Panc1 (cell line): Measurements from ENCODE around the gene ACADSB. TPM values are rescaled to one million over a fixed set of nuclear protein-coding genes. Genes with fewer than 3 reads are reported as not detected.

ENCODE experiments used
- ATAC-seq: fragments of 200-7000 bp; cut with Tn5 transposase; 2 replicates; pipeline ENCODE4 v1.9.1; 2020; ENCODE audit warnings: mild to moderate bottlenecking, moderate library complexity
- BruUV-seq: library from RNA; stranded (reverse); fragments of 400-500 nt; replicated peaks from 2 replicates; lab custom pipeline; 2021; lab: Mats Ljungman, UMichigan
- CTCF ChIA-PET: fragments of 300-600 bp; sonication (Branson Sonifier 250); formaldehyde crosslinking; loops from one replicate; lab custom pipeline; 2022; ENCODE audit warnings: antibody characterized with exemption; lab: Charles Lee
- POLR2A ChIA-PET: fragments of 300-600 bp; sonication (Branson Sonifier 250); formaldehyde crosslinking; loops from one replicate; lab custom pipeline; 2022; ENCODE audit warnings: antibody characterized with exemption; lab: Charles Lee
- DNase-seq: peaks from one replicate; pipeline ENCODE4 v3.0.0-alpha.2; 2010; ENCODE audit warnings: low read depth, low spot score
- H3K27ac ChIP-seq: 2 replicates; pipeline ENCODE4 v1.5.1; 2011; ENCODE audit warnings: mild to moderate bottlenecking, low read length, inconsistent platforms
- H3K27me3 ChIP-seq: fragments of 200-500 bp; sonication (Bioruptor generic); 2 replicates; pipeline ENCODE4 v1.6.0; 2014; ENCODE audit warnings: low read length, inconsistent platforms; ENCODE audit not compliant: control insufficient read depth, insufficient read depth
- H3K36me3 ChIP-seq: fragments of 200-500 bp; sonication (Bioruptor generic); 2 replicates; pipeline ENCODE4 v1.5.1; 2014; ENCODE audit warnings: inconsistent platforms, mild to moderate bottlenecking, low read length, moderate library complexity; ENCODE audit not compliant: control insufficient read depth, insufficient read depth
- H3K4me1 ChIP-seq: 2 replicates; pipeline ENCODE4 v1.5.1; 2011; ENCODE audit warnings: inconsistent platforms, mild to moderate bottlenecking, low read length, moderate library complexity; ENCODE audit not compliant: control insufficient read depth, insufficient read depth
- H3K4me3 ChIP-seq, 2 experiments: 2 replicates each; pipeline ENCODE4 v1.5.1; 2011 to 2012; ENCODE audit warnings: low read depth in 2 of 2, low read length in 2 of 2, mild to moderate bottlenecking in 2 of 2, inconsistent platforms in 1 of 2, moderate library complexity in 1 of 2
- H3K9me3 ChIP-seq: fragments of 200-500 bp; sonication (Bioruptor generic); 2 replicates; pipeline ENCODE4 v1.5.1; 2014; ENCODE audit warnings: low read depth, mild to moderate bottlenecking, inconsistent platforms, low read length, moderate library complexity; ENCODE audit not compliant: control insufficient read depth, insufficient read depth
- CTCF ChIP-seq: fragments of 450-650 bp; IDR thresholded peaks from 2 replicates; pipeline ENCODE4 v1.5.1; 2017; ENCODE audit warnings: mild to moderate bottlenecking
- POLR2AphosphoS5 ChIP-seq: IDR thresholded peaks from 2 replicates; pipeline ENCODE4 v1.6.1; 2012; ENCODE audit warnings: mild to moderate bottlenecking, low read depth, low read length, moderate library complexity
- REST ChIP-seq, 2 experiments: IDR thresholded peaks; 2 replicates each; pipeline ENCODE4 v1.6.1; 2011 to 2012; ENCODE audit warnings: low read depth in 2 of 2, control low read depth in 1 of 2, low read length in 1 of 2, mild to moderate bottlenecking in 1 of 2, moderate library complexity in 1 of 2; ENCODE audit not compliant: insufficient read depth in 1 of 2
- SIN3A ChIP-seq: IDR thresholded peaks from 2 replicates; pipeline ENCODE4 v1.6.1; 2012; ENCODE audit warnings: low read depth, mild to moderate bottlenecking, low read length, moderate library complexity, borderline replicate concordance; ENCODE audit not compliant: insufficient read depth
- TCF7L2 ChIP-seq: IDR thresholded peaks from 2 replicates; pipeline ENCODE4 v1.6.1; 2011; ENCODE audit warnings: mild to moderate bottlenecking, low read depth, low read length, inconsistent platforms
- in situ Hi-C: cut with HindIII; loops from 2 replicates; pipeline ENCODE4 v1.10.0; 2016; ENCODE audit warnings: low sequenced_read_pairs, low pct_unique_long_range_greater_than_20kb
- intact Hi-C: fragments of 100-400 bp; cut with micrococcal nuclease; formaldehyde crosslinking; loops from one replicate; pipeline ENCODE4 v1.10.0; 2022; ENCODE audit not compliant: unreplicated experiment
- total RNA-seq: library from RNA; stranded (reverse); gene quantifications from one replicate; pipeline ENCODE4 v1.2.1, GENCODE V29; 2021; ENCODE audit not compliant: unreplicated experiment

The ACADSB gene
- total RNA-seq, 1 experiment from 2014 or later: 19.2 TPM

- Histone ChIP-seq H3K27me3 (no peaks in the 10 kb centered on the region), H3K4me1 (peaks cover 11% of the 10 kb centered on the region; the same call in 1 of the 2 replicates), H3K36me3 (no peaks in the 10 kb centered on the region), H3K4me3 (no peak overlapping the region), H3K9me3 (no peaks in the 10 kb centered on the region), H3K27ac (no peak overlapping the region)
- intact Hi-C loops (no loop called here), in situ Hi-C loops (no loop called here)
- TF ChIP-seq SIN3A (no peak), TCF7L2 (no peak), CTCF (no peak), REST (IDR thresholded peaks at IDR 0.05; ENCODE audit: insufficient read depth in 1 of 2, low read depth in 2 of 2, low read length in 1 of 2) (no peak), POLR2AphosphoS5 (no peak)
- DNase-seq: no peak
- no peak for ATAC-seq
- no TSS peak for BruUV-seq
- ChIA-PET POLR2A (interaction anchor here (0.6 kb wide), 1 partner anchor 11 kb away, joined by 6 read pairs; no protein-coding TSS in a partner anchor), CTCF (no interaction called here)
Measured at GRCh38 chr10:123001370-123001769, 7.4 kb upstream of the ACADSB start.

GRCh38 chr10:123004298-123004697 lies 4.5 kb upstream of the ACADSB start:
- ChIA-PET POLR2A (no interaction called here), CTCF (no interaction called here)
- ATAC-seq (no peak), DNase-seq (no peak)
- no peak overlapping the region for H3K4me3 ChIP-seq
- peaks cover 3% of the 10 kb centered on the region; the same call in 1 of the 2 replicates for H3K36me3 ChIP-seq
- no peak overlapping the region for H3K27ac ChIP-seq
- peaks cover 23% of the 10 kb centered on the region for H3K4me1 ChIP-seq
- intact Hi-C loops: no loop called here
- H3K9me3 ChIP-seq: no peaks in the 10 kb centered on the region
- no peak for TF ChIP-seq CTCF
- TF ChIP-seq REST (IDR thresholded peaks at IDR 0.05; ENCODE audit: insufficient read depth in 1 of 2, low read depth in 2 of 2, low read length in 1 of 2): no peak
- no peak for TF ChIP-seq POLR2AphosphoS5
- no peak for TF ChIP-seq SIN3A
- TF ChIP-seq TCF7L2: no peak
- in situ Hi-C loops: no loop called here
- H3K27me3 ChIP-seq: no peaks in the 10 kb centered on the region
- no TSS peak for BruUV-seq
